Prostate gland (tissue), 2 donors: ENCODE measurements around the gene MYH9. TPM values are rescaled to one million over a fixed set of nuclear protein-coding genes. Genes with fewer than 3 reads are reported as not detected.

Experiments
- DNase-seq: peaks from one replicate; pipeline ENCODE4 v3.0.0-alpha.2; 2019; ENCODE audit warnings: low spot score
- H3K27ac ChIP-seq, 2 donors: fragments of 200-600 bp; sonication (generic); 2 replicates each; pipeline ENCODE4 v1.5.1; 2017 to 2019
- H3K27me3 ChIP-seq: fragments of 200-600 bp; sonication (generic); replicated peaks from 2 replicates; pipeline ENCODE4 v1.5.1; 2019; ENCODE audit not compliant: insufficient read depth
- H3K36me3 ChIP-seq, 2 donors: fragments of 200-600 bp; sonication (generic); 1 replicate in 1 of 2; 2 replicates in 1 of 2; pipeline versions ENCODE4 v1.5.1 to v1.8.1; 2017 to 2019
- H3K4me1 ChIP-seq: fragments of 200-600 bp; sonication (generic); replicated peaks from 2 replicates; pipeline ENCODE4 v1.5.1; 2019
- H3K4me3 ChIP-seq, 2 donors: fragments of 200-600 bp; sonication (generic); 2 replicates each; pipeline ENCODE4 v1.5.1; 2017 to 2019
- H3K9me3 ChIP-seq: fragments of 200-600 bp; sonication (generic); 2 replicates; pipeline ENCODE4 v1.5.1; 2017
- CTCF ChIP-seq, 4 experiments: fragments of 200-600 bp in 2 of 4; fragments of 450-650 bp in 2 of 4; sonication (generic) in 2 of 4; IDR thresholded peaks; 1 replicate in 3 of 4; 2 replicates in 1 of 4; pipeline ENCODE4 v1.5.1; 2016 to 2019; ENCODE audit warnings: antibody characterized with exemption in 4 of 4, mild to moderate bottlenecking in 2 of 4, moderate library complexity in 2 of 4
- POLR2A ChIP-seq: fragments of 450-650 bp; IDR thresholded peaks from one replicate; pipeline ENCODE4 v1.6.1; 2016; ENCODE audit warnings: antibody characterized with exemption, mild to moderate bottlenecking
- POLR2AphosphoS5 ChIP-seq: sonication (generic); formaldehyde crosslinking; IDR thresholded peaks from one replicate; pipeline ENCODE4 v1.6.1; 2017; ENCODE audit warnings: antibody characterized with exemption
- WGBS: methylation state at CpG from one replicate; pipeline ENCODE4 v1.1.5; 2018; 5-methylcytosine and 5-hydroxymethylcytosine counted together
- intact Hi-C: fragments of 100-400 bp; cut with DNase I; formaldehyde crosslinking; loops from one replicate; pipeline ENCODE4 v1.14.2; 2022
- total RNA-seq, 2 donors: library from RNA; depleted of rRNA; stranded (reverse); fragments of >200 nt; gene quantifications; one replicate each; pipeline ENCODE4 v1.1.0, GENCODE V29; 2016

The MYH9 gene
- total RNA-seq, 2 donors from 2014 or later: 295 to 329 TPM

DNA sequence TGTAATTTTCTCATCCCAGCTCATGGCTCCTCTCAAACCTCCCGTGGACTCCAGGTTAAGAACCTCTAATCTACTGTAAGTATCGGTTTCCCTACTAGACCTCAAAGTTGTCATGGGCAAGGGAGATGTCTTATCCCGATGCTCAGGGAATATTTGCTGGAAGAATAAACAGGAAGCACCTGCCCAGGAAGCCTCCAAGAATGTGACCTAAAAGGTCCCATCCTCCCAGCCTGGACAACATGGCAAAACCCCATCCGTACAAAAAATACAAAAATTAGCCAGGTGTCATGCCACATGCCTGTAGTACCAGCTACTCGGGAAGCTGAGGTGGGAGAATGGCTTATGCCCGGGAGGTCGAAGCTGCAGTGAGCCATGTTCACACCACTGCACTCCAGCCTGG lies 72.4 kb downstream of the MYH9 start:
- no peak for TF ChIP-seq CTCF (IDR thresholded peaks at IDR 0.05)
- no peak for TF ChIP-seq POLR2A
- no peak for TF ChIP-seq POLR2AphosphoS5
- Histone ChIP-seq H3K4me3 (no peak overlapping the region), H3K36me3 (peaks cover 33 to 65% of the 10 kb centered on the region in 2 donors), H3K9me3 (no peaks in the 10 kb centered on the region), H3K27me3 (no peaks in the 10 kb centered on the region), H3K27ac (no peak overlapping the region), H3K4me1 (no peaks in the 10 kb centered on the region)
- no peak for DNase-seq
- WGBS: 77% methylated on average over 7 of the region's 7 CpGs
- intact Hi-C loops: no loop called here

GRCh38 chr22:36311386-36312085 lies 76.2 kb downstream of the MYH9 start:
- Histone ChIP-seq H3K9me3 (no peaks in the 10 kb centered on the region), H3K4me1 (no peaks in the 10 kb centered on the region), H3K27ac (no peak overlapping the region), H3K27me3 (no peaks in the 10 kb centered on the region), H3K36me3 (peaks cover 25 to 55% of the 10 kb centered on the region in 2 donors), H3K4me3 (no peak overlapping the region)
- WGBS: 80% methylated on average over 18 of the region's 18 CpGs
- TF ChIP-seq CTCF (IDR thresholded peaks at IDR 0.05): no peak
- TF ChIP-seq POLR2A: no peak
- TF ChIP-seq POLR2AphosphoS5: no peak
- intact Hi-C loops: no loop called here
- no peak for DNase-seq

DNA sequence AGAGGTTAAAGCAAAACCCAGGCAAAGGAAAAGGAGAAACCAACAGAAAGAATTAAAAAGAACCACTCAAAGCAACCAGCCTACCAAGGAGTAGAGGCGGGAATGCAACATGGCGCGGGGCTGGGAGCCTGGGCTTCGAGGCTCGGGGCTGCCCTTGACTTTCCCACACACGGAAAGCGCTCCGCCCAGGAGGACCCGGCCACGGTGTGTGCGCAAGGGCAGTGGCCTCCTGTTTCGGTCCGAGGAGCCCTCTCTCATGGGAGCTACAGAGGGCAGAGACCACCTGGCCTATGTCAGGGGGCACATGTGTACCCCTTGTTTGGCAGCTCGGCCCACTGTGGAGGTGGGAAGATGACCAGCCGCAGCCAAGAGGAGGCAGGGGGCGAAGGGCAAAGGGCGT lies 78.9 kb downstream of the MYH9 start:
- Histone ChIP-seq H3K36me3 (peaks cover 42 to 70% of the 10 kb centered on the region in 2 donors), H3K27ac (no peak overlapping the region), H3K9me3 (no peaks in the 10 kb centered on the region), H3K27me3 (no peaks in the 10 kb centered on the region), H3K4me3 (no peak overlapping the region), H3K4me1 (no peaks in the 10 kb centered on the region)
- TF ChIP-seq CTCF (IDR thresholded peaks at IDR 0.05) (no peak), POLR2AphosphoS5 (no peak), POLR2A (no peak)
- intact Hi-C loops: no loop called here
- WGBS: 82% methylated on average over 17 of the region's 17 CpGs
- no peak for DNase-seq

- TF ChIP-seq POLR2AphosphoS5 (no peak), POLR2A (no peak), CTCF (IDR thresholded peaks at IDR 0.05) (no peak)
- Histone ChIP-seq H3K27ac (no peak overlapping the region), H3K4me1 (peaks cover 11% of the 10 kb centered on the region), H3K36me3 (peaks cover 44 to 67% of the 10 kb centered on the region in 2 donors), H3K27me3 (no peaks in the 10 kb centered on the region), H3K4me3 (no peak overlapping the region), H3K9me3 (no peaks in the 10 kb centered on the region)
- no peak for DNase-seq
- WGBS: 85% methylated on average over 18 of the region's 18 CpGs
- intact Hi-C loops: no loop called here
These were observed 81.5 kb downstream of the MYH9 start for GRCh38 chr22:36306227-36306626.

- TF ChIP-seq CTCF (IDR thresholded peaks at IDR 0.05): no peak
- TF ChIP-seq POLR2AphosphoS5: no peak
- no peak for TF ChIP-seq POLR2A
- Histone ChIP-seq H3K4me1 (peaks cover 11% of the 10 kb centered on the region), H3K4me3 (no peak overlapping the region), H3K36me3 (peaks cover 42 to 69% of the 10 kb centered on the region in 2 donors), H3K27ac (no peak overlapping the region), H3K9me3 (no peaks in the 10 kb centered on the region), H3K27me3 (no peaks in the 10 kb centered on the region)
- DNase-seq: no peak
- WGBS: 90% methylated on average over 19 of the region's 19 CpGs
- intact Hi-C loops: no loop called here
These were observed 82.0 kb downstream of the MYH9 start for GRCh38 chr22:36305813-36306212.
